ENCODE data around the gene MTARC2. TPM values are rescaled to one million over a fixed set of nuclear protein-coding genes. Genes with fewer than 3 reads are reported as not detected.

Gene MTARC2
- total and polyA plus RNA-seq, 10 of the 15 experiments (the other 5 are each of a cell fraction or from before 2014, with no cell fraction given) = 1.9 to 5.5 (median 3.3) TPM

DNA sequence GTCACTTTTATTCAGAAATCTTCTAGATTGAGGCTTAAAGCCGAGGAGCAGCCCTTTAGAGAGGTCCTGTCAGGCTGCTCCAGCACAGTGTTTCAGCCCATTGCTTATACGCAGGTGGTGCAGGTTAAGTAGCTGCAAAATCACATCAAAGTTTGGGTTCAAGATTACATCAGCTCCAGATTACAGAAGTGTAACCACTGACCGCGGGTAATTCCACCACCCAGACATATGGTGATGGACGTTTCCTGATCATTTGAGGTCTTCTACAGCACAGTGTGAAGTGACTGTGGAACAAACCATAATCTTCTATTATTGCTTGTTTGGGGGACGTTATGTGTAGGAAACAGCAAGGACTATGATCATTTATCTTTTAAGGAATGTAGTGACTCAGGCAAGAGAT lies 46.1 kb upstream of the MTARC2 start (continued):
- TF ChIP-seq MXI1 (IDR thresholded peaks at IDR 0.05; ENCODE audit: low read depth, low read length) (no peak), RBBP5 (conservative IDR thresholded peaks at IDR 0.05) (no peak), YY1 (IDR thresholded peaks at IDR 0.05; ENCODE audit: low read depth, low read length) (no peak), ZSCAN29 (IDR thresholded peaks at IDR 0.05) (no peak), ASH2L (IDR thresholded peaks at IDR 0.05; ENCODE audit: borderline replicate concordance, low read depth) (no peak), RUNX3 (IDR thresholded peaks at IDR 0.05; ENCODE audit: low read length) (peak; percentile 90), NR2F1 (conservative IDR thresholded peaks at IDR 0.05) (peak; percentile 45; the same call in 1 of the 2 replicates), EZH2 (IDR thresholded peaks at IDR 0.05; ENCODE audit: borderline replicate concordance, control insufficient read depth, low read depth, low read length) (no peak), STAT1 (conservative IDR thresholded peaks at IDR 0.05) (no peak), STAT3 (IDR thresholded peaks at IDR 0.05; ENCODE audit: low read depth, low read length) (no peak), TARDBP (IDR thresholded peaks at IDR 0.05; ENCODE audit: borderline replicate concordance) (no peak), CBX5 (IDR thresholded peaks at IDR 0.05; ENCODE audit: low read depth) (no peak), TCF7 (IDR thresholded peaks at IDR 0.05; ENCODE audit: borderline replicate concordance) (peak; percentile 53; the same call in 1 of the 2 replicates), BRCA1 (IDR thresholded peaks at IDR 0.05; ENCODE audit: low read depth, low read length) (no peak), TAF1 (IDR thresholded peaks at IDR 0.05; ENCODE audit: borderline replicate concordance, low read depth, low read length) (no peak), ZNF622 (IDR thresholded peaks at IDR 0.05) (no peak), NR2C1 (IDR thresholded peaks at IDR 0.05) (no peak), YBX1 (IDR thresholded peaks at IDR 0.05) (no peak)
- TF ChIP-seq, protein P1, sequence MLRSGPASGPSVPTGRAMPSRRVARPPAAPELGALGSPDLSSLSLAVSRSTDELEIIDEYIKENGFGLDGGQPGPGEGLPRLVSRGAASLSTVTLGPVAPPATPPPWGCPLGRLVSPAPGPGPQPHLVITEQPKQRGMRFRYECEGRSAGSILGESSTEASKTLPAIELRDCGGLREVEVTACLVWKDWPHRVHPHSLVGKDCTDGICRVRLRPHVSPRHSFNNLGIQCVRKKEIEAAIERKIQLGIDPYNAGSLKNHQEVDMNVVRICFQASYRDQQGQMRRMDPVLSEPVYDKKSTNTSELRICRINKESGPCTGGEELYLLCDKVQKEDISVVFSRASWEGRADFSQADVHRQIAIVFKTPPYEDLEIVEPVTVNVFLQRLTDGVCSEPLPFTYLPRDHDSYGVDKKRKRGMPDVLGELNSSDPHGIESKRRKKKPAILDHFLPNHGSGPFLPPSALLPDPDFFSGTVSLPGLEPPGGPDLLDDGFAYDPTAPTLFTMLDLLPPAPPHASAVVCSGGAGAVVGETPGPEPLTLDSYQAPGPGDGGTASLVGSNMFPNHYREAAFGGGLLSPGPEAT (IDR thresholded peaks at IDR 0.05; ENCODE audit: low read depth) = no peak
- TF ChIP-seq, protein P2, sequence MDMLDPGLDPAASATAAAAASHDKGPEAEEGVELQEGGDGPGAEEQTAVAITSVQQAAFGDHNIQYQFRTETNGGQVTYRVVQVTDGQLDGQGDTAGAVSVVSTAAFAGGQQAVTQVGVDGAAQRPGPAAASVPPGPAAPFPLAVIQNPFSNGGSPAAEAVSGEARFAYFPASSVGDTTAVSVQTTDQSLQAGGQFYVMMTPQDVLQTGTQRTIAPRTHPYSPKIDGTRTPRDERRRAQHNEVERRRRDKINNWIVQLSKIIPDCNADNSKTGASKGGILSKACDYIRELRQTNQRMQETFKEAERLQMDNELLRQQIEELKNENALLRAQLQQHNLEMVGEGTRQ (IDR thresholded peaks at IDR 0.05; ENCODE audit: borderline replicate concordance, low read depth, low read length) = no peak
- TF ChIP-seq, protein P3, sequence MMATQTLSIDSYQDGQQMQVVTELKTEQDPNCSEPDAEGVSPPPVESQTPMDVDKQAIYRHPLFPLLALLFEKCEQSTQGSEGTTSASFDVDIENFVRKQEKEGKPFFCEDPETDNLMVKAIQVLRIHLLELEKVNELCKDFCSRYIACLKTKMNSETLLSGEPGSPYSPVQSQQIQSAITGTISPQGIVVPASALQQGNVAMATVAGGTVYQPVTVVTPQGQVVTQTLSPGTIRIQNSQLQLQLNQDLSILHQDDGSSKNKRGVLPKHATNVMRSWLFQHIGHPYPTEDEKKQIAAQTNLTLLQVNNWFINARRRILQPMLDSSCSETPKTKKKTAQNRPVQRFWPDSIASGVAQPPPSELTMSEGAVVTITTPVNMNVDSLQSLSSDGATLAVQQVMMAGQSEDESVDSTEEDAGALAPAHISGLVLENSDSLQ (IDR thresholded peaks at IDR 0.05) = peak; percentile 31; the same call in 1 of the 2 replicates
- TF ChIP-seq, protein P4, sequence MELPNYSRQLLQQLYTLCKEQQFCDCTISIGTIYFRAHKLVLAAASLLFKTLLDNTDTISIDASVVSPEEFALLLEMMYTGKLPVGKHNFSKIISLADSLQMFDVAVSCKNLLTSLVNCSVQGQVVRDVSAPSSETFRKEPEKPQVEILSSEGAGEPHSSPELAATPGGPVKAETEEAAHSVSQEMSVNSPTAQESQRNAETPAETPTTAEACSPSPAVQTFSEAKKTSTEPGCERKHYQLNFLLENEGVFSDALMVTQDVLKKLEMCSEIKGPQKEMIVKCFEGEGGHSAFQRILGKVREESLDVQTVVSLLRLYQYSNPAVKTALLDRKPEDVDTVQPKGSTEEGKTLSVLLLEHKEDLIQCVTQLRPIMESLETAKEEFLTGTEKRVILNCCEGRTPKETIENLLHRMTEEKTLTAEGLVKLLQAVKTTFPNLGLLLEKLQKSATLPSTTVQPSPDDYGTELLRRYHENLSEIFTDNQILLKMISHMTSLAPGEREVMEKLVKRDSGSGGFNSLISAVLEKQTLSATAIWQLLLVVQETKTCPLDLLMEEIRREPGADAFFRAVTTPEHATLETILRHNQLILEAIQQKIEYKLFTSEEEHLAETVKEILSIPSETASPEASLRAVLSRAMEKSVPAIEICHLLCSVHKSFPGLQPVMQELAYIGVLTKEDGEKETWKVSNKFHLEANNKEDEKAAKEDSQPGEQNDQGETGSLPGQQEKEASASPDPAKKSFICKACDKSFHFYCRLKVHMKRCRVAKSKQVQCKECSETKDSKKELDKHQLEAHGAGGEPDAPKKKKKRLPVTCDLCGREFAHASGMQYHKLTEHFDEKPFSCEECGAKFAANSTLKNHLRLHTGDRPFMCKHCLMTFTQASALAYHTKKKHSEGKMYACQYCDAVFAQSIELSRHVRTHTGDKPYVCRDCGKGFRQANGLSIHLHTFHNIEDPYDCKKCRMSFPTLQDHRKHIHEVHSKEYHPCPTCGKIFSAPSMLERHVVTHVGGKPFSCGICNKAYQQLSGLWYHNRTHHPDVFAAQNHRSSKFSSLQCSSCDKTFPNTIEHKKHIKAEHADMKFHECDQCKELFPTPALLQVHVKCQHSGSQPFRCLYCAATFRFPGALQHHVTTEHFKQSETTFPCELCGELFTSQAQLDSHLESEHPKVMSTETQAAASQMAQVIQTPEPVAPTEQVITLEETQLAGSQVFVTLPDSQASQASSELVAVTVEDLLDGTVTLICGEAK (IDR thresholded peaks at IDR 0.05; ENCODE audit: borderline replicate concordance) = no peak

Data from GM12878 (cell line).